Measurements from ENCODE around the gene DNAI7. TPM values are rescaled to one million over a fixed set of nuclear protein-coding genes. Genes with fewer than 3 reads are reported as not detected.

The DNAI7 gene
- total RNA-seq, 2 donors from 2014 or later, result 1.6 TPM

GRCh38 chr12:25184132-25184531 lies 10.8 kb downstream of the DNAI7 start:
- H3K27ac Mint-ChIP-seq, result no peak overlapping the region
- no peak overlapping the region for H3K4me3 Mint-ChIP-seq
- WGBS, 2 experiments (ENCODE audit: insufficient coverage in 1 of 2, insufficient read length in 1 of 2), result 53 to 93% methylated on average over 1 to 2 of the region's 2 CpGs

GRCh38 chr12:25182765-25183164 lies 12.2 kb downstream of the DNAI7 start:
- Histone ChIP-seq H3K36me3 (ENCODE audit: control insufficient read depth, insufficient read depth, low read length) (no peaks in the 10 kb centered on the region), H3K9me3 (ENCODE audit: control insufficient read depth, low read length) (no peaks in the 10 kb centered on the region), H3K4me3 (ENCODE audit: low read length) (no peak overlapping the region), H3K9ac (ENCODE audit: extremely low read depth, low read length, poor library complexity, severe bottlenecking) (no peak overlapping the region), H3K27ac (ENCODE audit: low read depth, low read length) (no peak overlapping the region), H3K4me1 (ENCODE audit: control insufficient read depth, insufficient read depth, low read length) (no peaks in the 10 kb centered on the region), H3K27me3 (ENCODE audit: control insufficient read depth, insufficient read depth, low read length, poor library complexity, severe bottlenecking) (no peaks in the 10 kb centered on the region)
- peaks cover 6% of the 10 kb centered on the region for H3K4me1 Mint-ChIP-seq
- no peak overlapping the region for H3K4me3 Mint-ChIP-seq
- TF ChIP-seq CTCF (conservative IDR thresholded peaks at IDR 0.05), result no peak
- WGBS, 2 experiments (ENCODE audit: insufficient coverage in 1 of 2, insufficient read length in 1 of 2), result 84 to 89% methylated on average over 3 of the region's 3 CpGs
- no peaks in the 10 kb centered on the region for H3K27me3 Mint-ChIP-seq (ENCODE audit: insufficient read depth)
- no peak for DNase-seq
- no peaks in the 10 kb centered on the region for H3K36me3 Mint-ChIP-seq (ENCODE audit: low read depth)
- no peak overlapping the region for H3K27ac Mint-ChIP-seq
- no peaks in the 10 kb centered on the region for H3K9me3 Mint-ChIP-seq

More at GRCh38 chr12:25184132-25184531, 10.8 kb downstream of the DNAI7 start:
- H3K27ac ChIP-seq (ENCODE audit: low read depth, low read length), result no peak overlapping the region
- H3K9me3 Mint-ChIP-seq, result no peaks in the 10 kb centered on the region
- peaks cover 6% of the 10 kb centered on the region for H3K4me1 Mint-ChIP-seq
- no peak for DNase-seq
- TF ChIP-seq CTCF (conservative IDR thresholded peaks at IDR 0.05), result no peak
- no peaks in the 10 kb centered on the region for H3K4me1 ChIP-seq (ENCODE audit: control insufficient read depth, insufficient read depth, low read length)
- H3K9ac ChIP-seq (ENCODE audit: extremely low read depth, low read length, poor library complexity, severe bottlenecking), result no peak overlapping the region
- no peaks in the 10 kb centered on the region for H3K27me3 ChIP-seq (ENCODE audit: control insufficient read depth, insufficient read depth, low read length, poor library complexity, severe bottlenecking)
- H3K4me3 ChIP-seq (ENCODE audit: low read length), result no peak overlapping the region
- H3K36me3 ChIP-seq (ENCODE audit: control insufficient read depth, insufficient read depth, low read length), result no peaks in the 10 kb centered on the region
- H3K27me3 Mint-ChIP-seq (ENCODE audit: insufficient read depth), result no peaks in the 10 kb centered on the region
- no peaks in the 10 kb centered on the region for H3K9me3 ChIP-seq (ENCODE audit: control insufficient read depth, low read length)
- no peaks in the 10 kb centered on the region for H3K36me3 Mint-ChIP-seq (ENCODE audit: low read depth)

GRCh38 chr12:25162866-25163265 lies 32.1 kb downstream of the DNAI7 start:
- H3K4me1 ChIP-seq (ENCODE audit: control insufficient read depth, insufficient read depth, low read length), result no peaks in the 10 kb centered on the region
- Mint-ChIP-seq H3K36me3 (ENCODE audit: low read depth) (no peaks in the 10 kb centered on the region), H3K9me3 (peaks cover 11% of the 10 kb centered on the region), H3K27ac (no peak overlapping the region), H3K27me3 (ENCODE audit: insufficient read depth) (no peaks in the 10 kb centered on the region), H3K4me3 (no peak overlapping the region), H3K4me1 (no peaks in the 10 kb centered on the region)
- no peak overlapping the region for H3K4me3 ChIP-seq (ENCODE audit: low read length)
- WGBS, 2 experiments (ENCODE audit: insufficient coverage in 1 of 2, insufficient read length in 1 of 2), result 91 to 100% methylated on average over 3 to 6 of the region's 6 CpGs
- H3K27ac ChIP-seq (ENCODE audit: low read depth, low read length), result no peak overlapping the region
- no peak for TF ChIP-seq CTCF (conservative IDR thresholded peaks at IDR 0.05)
- H3K27me3 ChIP-seq (ENCODE audit: control insufficient read depth, insufficient read depth, low read length, poor library complexity, severe bottlenecking), result no peaks in the 10 kb centered on the region
- no peak for DNase-seq
- no peaks in the 10 kb centered on the region for H3K9me3 ChIP-seq (ENCODE audit: control insufficient read depth, low read length)
- no peaks in the 10 kb centered on the region for H3K36me3 ChIP-seq (ENCODE audit: control insufficient read depth, insufficient read depth, low read length)
- no peak overlapping the region for H3K9ac ChIP-seq (ENCODE audit: extremely low read depth, low read length, poor library complexity, severe bottlenecking)

Data from endodermal cell (in vitro differentiated cells).